GM19452 (cell line): ENCODE data around the gene TSHZ3.

Experiments used
- ATAC-seq: cut with Tn5 transposase; IDR thresholded peaks from one replicate; pipeline ENCODE4 v1.9.1; 2021; ENCODE audit not compliant: unreplicated experiment

The TSHZ3 gene

GRCh38 chr19:31314849-31315629 lies 34.2 kb downstream of the TSHZ3 start:
- ATAC-seq, result no peak

- no peak for ATAC-seq
Measured at GRCh38 chr19:31314156-31314555, 35.1 kb downstream of the TSHZ3 start.

- ATAC-seq, result no peak
Measured at GRCh38 chr19:31313291-31314030, 35.8 kb downstream of the TSHZ3 start.

GRCh38 chr19:31312677-31313244 lies 36.5 kb downstream of the TSHZ3 start:
- no peak for ATAC-seq

GRCh38 chr19:31312009-31312676 lies 37.1 kb downstream of the TSHZ3 start:
- ATAC-seq, result no peak

- ATAC-seq, result no peak
Measured at GRCh38 chr19:31310432-31311133, 38.7 kb downstream of the TSHZ3 start.

GRCh38 chr19:31308781-31309180 lies 40.5 kb downstream of the TSHZ3 start:
- no peak for ATAC-seq

DNA sequence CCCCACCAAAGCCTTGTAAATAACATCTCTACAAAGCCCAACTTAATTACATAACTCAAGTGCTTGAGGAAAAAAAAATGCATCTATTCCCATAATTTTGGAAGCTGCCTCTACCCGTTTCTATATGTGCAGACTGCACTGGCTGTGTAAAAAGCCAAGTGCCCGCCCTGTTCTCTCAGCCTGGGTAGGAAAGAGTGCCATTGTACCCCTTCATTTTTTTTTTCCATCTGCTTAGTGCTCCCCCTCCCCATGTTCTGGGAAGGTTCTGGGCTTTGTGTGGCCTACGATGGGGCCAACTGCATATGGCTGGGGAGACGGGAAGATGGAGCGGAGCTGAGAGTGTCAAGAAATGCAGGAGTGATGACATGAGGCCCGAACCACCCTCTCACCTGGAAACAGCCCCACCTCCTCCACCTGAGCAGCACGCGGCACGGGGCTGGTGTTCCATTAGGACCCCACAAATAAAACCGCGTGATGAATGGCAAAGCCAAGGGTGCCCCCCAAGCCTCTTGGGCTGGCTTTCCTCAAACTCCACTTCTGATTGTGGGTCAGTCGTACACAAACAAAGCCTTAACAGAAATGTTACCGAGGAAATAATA lies 42.1 kb downstream of the TSHZ3 start:
- ATAC-seq, result no peak

DNA sequence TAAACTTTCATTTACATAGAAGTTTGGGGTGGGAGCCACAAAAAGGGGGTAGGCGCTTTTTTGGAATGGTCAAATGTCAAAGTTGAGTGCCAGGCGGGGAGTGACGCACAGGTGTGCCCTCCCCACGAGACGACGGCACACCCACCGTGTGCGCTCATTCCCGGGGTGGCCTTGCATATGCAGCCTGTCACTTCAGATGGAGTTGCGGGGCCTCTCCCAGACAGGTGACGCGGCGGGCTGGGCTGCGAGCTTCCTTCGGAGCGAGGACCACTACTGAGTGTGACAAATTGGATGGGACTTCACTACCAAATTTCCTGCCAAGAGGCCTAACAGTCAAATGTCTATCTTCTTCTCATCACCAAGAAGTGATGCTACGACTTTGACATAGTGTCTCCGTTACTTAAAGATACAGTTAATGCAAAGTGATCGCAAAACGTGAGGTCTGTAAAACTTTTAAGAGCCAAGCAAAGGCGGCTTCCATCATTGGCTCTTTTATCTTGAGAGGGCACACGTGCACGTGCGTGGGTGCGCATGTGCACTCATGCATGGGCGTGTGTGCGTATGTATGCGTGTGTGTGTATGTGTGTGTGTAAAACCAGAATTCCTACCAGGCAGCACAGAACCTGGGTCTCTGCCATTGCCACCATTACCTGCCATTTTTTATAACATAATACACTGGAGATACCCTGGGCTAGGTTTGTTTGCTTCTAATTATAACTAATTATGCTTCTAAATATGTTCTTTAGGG lies 43.1 kb downstream of the TSHZ3 start:
- no peak for ATAC-seq

DNA sequence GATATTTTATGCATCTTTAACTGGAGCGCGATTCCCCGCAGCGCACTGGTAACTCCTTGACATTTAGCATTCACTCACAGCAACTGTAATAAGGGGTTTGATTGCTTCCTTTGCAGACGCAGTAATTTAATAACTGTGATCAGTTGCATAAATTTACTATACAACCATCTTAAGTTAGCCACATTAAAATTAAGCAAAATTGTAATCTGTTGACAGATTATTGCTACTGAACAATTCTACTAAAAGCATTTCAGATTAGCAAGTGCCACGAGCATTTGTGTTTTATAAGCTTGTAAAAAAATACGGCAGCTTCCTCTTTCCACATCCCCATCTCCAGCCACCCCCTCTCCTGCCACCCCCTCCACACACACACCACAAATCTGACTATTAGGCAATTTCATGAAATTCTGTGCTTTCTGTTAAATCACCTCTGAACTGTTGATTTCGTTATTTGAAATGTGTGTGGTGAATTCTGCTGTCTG lies 44.4 kb downstream of the TSHZ3 start:
- no peak for ATAC-seq

GRCh38 chr19:31303262-31303815 lies 45.9 kb downstream of the TSHZ3 start:
- ATAC-seq, result no peak

DNA sequence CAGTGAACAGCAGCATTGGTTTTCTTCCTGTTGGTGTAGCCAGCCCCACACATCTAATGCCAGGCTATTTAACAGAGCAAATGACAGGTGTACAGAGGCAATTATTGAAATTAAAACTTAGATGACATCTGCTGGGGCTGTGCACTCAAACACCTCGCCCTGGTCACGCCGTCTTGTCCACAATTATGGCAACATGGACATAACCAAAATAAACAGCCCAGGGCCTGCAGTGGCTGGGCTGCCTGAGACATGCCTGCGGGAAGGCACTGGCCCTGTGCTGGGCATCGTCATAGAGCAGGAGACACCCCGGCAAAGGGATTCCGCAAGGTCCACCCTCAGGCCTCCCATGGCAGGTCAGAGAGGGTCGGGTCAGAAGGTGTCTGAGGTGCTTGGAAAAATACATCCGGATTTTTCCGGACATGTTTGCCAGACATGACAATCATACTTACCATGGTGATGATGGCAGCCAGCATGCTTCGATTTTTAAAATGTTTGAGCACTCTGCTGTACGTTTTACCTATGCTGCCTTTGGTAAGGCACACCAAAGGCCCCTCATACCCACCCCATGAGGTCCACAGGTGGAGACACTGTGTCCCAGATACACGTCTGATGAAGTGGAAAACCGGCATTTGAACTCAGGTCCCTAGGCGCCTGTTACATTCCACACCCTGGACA lies 47.8 kb downstream of the TSHZ3 start:
- ATAC-seq, result no peak

- no peak for ATAC-seq
Measured at GRCh38 chr19:31300422-31300821, 48.8 kb downstream of the TSHZ3 start.

GRCh38 chr19:31299665-31300064 lies 49.6 kb downstream of the TSHZ3 start:
- ATAC-seq, result no peak

DNA sequence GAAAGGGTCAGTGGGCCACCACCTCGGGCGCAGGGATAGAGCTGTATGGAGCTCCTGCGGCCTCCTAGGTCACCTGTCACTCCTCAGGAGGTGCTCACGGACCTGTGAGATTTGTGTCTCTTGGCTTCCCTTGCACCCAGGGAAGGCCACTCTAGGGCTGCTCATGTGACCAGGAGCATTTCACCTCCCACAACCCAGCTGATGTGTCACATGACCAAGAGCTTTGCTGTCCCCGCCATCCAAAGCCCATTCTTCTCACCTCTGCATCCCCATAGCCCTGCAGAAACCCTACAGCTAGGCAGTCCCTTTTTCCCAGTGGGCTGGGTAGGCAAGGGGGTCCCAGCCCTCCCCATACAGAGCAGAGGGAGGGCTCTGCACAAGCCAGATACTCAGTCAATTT lies 51.2 kb downstream of the TSHZ3 start:
- no peak for ATAC-seq

DNA sequence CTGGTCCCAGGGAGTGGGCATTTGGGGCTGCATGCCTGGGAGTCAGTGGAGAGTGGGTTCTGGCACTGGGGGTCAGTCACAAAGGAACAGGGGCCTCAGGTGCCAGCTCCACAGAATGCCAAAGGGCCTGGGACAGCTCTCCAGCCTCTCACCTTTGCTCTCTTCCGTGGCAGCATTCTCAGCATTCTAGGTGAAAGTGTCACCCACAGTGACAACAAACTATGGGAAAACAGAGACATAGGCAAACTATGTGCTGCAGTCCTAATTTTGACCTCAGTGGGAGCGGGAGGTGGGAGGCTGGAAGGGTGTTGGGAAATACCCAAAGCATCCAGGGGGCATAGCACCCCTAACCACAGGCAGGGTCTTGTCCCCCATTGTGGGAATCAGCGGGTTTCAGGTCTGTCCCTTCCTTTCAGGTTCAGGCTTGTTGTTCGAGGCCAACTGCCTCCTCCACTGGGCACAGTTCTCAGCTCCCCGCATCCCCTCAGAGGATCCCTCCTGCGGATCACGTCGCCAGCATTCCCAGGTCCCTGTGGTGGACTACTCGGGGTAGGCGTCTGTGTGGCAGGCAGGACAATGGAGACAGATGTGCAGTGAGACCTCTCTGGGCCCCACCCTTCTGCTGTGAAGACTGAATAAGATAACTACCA lies 52.4 kb downstream of the TSHZ3 start:
- no peak for ATAC-seq

- ATAC-seq, result no peak
Measured at GRCh38 chr19:31294189-31294588, 55.0 kb downstream of the TSHZ3 start.

- no peak for ATAC-seq
Measured at GRCh38 chr19:31292639-31293185, 56.5 kb downstream of the TSHZ3 start.
